CD4-positive, alpha-beta T cell treated with Interleukin-10 for 1 hour (primary cell): ENCODE measurements around the gene MAP3K13.
"Not testable (repeated sequence)": the region's sequence is repeated elsewhere in the genome, so short reads cannot be mapped to it uniquely, and the experiment has no call there.

Experiments
- DNase-seq: peaks from one replicate; pipeline ENCODE4 v3.0.0-alpha.2; 2020

The MAP3K13 gene

DNA sequence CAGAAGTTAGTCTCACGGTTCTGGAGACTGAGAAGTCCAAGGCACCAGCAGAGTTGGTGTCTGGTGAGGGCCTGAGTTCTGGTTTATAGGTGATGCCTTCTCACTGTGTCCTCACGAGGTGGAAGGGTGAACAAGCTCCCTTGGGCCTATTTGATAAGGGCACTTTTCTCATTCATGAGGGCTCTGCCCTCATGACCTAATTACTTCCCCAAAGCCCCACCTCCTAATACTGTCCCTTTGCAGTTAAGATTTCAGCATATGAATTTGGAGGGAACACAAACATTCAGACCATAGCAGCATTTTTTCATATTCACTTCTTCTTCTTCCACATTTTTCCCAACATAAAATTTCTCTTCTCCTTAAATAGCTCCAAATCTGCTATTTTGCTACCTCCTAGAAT lies 94.4 kb downstream of the MAP3K13 start:
- DNase-seq, result no peak

DNA sequence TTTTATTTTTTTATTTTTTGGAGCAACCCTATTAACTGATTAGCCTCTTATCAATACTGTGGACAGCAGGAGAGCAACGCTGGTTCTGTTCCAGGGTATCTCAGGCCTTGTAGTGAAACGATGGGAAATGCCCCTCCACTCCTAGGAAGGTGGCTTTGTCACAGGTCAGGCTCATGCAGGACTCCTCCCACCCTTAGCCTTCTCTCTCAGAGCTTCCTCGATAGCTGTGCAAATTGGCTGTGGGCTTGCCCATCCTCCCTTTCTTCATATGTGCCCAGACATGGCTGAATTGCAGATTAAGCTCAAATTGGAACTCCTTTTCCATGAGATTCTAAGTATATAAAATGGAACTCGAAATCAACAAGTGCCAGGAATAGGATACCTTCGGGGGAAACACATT lies 97.4 kb downstream of the MAP3K13 start:
- DNase-seq, result no peak

DNA sequence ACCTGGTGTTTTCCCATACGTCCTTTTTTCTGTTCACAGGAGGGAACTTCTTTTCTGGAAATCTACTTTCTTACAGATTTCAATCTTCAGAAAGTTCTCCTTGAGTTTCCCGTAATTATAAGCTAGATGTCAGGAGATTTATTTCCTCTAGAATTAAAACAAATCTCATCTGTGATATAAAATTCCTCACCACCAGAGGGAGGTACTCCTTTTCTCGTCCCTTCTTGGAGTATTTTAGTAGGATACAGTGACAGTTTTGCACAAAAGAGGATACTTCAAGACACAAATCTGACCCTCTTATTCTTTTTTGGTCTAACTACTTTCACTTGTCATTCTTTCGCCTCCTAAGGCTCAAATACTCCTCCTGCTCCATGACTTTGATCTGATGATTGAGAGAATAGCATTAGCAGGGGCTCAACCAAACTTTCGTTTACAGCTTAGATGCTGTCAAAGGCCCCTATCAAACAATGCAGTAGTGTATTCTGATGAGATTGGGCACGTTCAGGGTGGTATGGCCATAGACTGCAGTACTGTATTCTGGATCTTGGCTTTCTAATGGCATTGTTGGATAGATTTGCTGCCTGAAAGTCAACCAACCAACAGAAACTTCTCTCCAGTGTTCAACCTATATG lies 97.9 kb downstream of the MAP3K13 start:
- DNase-seq, result no peak

DNA sequence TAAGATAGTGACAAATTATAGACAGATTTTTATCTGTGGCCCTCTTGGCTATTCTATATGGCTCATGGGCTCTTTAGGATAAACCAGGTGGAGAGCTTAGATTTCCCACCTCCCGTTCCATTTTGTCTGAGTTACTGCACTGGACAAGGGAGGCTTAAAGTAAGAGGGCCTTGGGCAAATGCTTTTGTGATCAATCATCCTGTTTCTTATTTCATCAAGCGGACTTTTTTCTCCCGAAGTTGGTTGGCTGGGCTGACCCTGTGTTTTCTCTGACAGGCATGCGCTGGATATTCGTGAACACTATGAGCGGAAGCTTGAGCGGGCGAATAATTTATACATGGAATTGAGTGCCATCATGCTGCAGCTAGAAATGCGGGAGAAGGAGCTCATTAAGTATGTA lies 102.5 kb downstream of the MAP3K13 start:
- DNase-seq, result no peak

DNA sequence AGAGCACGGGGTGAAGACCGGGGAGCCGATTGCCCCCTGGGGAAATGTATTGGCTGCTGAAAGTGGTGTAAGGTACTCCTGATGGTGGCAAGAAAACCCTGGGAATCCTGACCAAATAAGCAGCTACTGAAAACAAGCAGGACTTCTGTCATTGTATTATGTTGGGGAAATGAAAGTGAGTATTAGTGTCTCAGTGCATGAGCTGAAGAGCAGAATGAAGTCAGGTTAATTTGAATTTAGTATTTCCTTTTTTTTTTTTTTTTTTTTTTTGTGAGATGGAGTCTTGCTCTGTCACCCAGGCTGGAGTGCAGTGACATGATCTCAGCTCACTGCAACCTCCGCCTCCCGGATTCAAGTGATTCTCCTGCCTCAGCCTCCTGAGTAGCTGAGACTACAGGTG lies 103.2 kb downstream of the MAP3K13 start:
- not testable (repeated sequence) for DNase-seq

DNA sequence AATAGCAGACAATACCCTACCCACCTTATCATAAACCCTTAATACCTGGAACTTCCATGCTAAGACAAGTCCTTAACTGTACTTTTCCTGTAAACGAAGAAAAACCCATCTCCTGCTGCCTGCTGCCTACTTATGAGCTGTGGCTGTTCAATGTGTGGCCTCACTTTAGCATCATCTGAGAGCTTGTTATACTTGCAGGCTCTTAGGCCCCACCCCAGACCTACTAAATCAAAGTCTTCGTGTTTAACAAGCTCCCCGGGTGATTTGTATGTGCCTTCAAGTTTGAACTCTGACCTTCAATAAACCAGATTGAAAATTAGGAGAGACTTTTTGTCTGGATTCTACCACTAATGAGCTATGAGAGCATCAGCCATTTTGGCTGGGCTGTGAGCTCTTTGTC lies 106.6 kb downstream of the MAP3K13 start:
- no peak for DNase-seq

DNA sequence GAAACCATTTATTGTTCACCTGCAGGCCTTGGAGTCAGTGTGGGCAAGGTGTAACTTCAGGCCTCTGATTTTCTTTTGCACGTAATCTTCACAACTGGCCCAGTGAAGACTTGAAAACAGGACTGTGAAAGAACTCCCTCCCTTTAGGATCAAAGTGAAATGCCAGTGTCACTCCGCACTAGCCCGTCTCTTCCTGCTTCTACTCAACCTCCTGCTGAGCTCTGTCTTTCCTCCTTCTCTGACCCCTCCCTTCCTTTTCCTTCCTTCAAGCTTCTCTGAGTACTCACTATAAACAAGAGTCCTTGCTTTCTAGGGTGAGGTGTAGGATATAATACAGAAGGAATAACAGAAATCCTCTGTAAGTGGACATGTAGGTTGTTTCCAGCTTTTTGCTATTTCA lies 107.4 kb downstream of the MAP3K13 start:
- DNase-seq, result no peak

DNA sequence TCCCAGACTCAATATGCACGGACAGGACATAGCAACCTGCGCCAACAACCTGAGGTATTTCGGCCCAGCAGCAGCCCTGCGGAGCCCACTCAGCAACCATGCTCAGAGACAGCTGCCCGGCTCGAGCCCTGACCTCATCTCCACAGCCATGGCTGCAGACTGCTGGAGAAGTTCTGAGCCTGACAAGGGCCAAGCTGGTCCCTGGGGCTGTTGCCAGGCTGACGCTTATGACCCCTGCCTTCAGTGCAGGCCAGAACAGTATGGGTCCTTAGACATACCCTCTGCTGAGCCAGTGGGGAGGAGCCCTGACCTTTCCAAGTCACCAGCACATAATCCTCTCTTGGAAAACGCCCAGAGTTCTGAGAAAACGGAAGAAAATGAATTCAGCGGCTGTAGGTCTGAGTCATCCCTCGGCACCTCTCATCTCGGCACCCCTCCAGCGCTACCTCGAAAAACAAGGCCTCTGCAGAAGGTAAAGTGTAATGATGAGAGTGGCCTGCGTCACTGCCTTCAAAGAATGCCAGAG lies 110.4 kb downstream of the MAP3K13 start:
- no peak for DNase-seq

DNA sequence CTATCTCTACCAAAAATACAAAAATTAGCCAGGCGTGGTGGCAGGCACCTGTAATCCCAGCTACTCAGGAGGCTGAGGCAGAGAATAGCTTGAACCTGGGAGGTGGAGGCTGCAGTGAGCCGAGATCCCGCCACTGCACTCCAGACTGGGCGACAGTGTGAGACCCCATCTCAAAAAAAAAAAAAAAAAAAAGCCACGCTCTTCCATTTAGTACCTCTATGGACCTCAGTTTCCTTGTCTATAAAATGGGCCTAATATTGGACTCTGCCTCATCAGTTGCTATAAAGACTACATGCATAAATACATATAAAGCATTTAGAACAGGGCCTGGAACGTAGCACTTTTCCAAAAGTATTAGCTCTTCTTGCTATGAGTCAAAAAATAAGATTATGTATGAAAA lies 112.0 kb downstream of the MAP3K13 start:
- not testable (repeated sequence) for DNase-seq

DNA sequence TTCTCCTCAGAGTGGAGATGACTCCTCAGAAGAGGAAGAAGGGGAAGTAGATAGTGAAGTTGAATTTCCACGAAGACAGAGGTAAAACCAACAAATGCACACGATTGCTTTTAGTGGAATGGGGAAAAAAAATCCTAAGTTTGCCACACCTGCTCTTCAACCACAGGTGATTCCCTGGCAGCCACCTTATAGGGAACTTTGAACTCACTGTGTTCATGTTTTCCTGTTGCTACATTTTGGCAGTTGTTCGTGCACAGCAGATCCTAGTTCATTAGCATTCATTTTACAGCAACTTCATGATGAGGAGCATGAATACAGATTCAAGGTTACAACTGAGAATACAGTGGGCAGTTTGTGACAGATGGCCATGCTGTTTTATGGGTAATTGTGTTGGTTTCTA lies 114.4 kb downstream of the MAP3K13 start:
- no peak for DNase-seq

DNA sequence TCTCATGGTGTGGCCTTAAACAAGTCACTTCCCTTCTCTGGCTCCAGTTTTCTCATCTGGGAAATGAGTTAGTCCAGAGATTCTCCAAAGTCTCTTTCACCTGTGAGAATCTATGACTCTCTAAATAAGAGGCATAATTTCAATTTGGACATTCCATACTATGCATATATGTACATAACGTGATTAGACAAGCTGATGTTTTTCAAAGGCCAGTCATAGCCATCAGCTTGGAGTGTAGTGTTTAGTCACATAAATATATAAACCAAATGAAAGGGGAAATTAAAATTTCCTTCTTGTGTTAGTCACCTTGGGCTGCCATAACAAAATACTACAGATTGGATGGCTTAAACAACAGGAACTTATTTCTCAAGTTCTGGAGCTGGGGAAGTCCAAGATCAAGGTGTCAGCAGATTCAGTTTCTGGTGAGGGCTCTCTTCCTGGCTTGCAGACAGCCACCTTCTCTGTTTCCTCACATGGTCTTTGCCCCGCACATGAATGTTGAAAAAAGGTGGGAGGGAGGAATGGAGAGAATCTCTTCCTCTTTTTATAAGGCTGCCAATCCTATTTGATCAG lies 116.5 kb downstream of the MAP3K13 start:
- no peak for DNase-seq

DNA sequence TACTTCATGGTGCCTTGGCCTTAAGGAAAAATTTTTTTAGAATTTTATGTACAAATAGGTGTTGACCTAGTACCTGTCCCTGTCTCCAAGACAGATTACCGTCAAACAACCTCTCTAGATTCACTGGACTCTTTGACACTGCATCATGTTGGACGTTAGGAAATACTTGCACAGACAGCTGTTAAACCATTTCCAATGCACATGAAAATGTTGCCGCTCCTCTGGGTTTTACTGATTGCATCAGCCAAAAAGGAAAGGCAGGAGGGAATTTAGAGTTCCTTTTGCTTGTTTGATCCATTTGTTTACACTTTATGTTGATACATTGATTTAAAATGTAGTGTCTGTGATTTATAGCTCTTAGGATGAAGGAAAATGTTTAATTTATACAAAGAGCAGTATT lies 121.4 kb downstream of the MAP3K13 start:
- no peak for DNase-seq

DNA sequence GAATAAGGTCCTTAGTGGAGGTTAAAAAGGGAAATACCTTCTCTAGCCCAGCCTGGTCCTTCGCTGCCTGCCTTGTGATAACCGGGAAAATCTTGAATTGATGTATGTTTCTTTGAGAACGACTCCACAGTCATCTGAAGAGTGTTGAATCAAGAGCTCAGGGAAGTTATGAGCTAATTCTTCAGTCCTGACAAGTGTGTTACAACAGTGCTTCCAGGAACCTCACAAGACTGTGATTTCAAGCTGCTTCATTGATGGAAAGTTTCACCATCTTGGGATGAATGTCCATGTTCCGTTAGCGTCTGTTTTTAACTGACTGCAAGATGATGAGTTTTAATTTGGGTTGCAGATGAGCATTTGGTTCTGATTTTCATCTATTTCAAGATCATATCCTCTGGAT lies 123.5 kb downstream of the MAP3K13 start:
- no peak for DNase-seq

DNA sequence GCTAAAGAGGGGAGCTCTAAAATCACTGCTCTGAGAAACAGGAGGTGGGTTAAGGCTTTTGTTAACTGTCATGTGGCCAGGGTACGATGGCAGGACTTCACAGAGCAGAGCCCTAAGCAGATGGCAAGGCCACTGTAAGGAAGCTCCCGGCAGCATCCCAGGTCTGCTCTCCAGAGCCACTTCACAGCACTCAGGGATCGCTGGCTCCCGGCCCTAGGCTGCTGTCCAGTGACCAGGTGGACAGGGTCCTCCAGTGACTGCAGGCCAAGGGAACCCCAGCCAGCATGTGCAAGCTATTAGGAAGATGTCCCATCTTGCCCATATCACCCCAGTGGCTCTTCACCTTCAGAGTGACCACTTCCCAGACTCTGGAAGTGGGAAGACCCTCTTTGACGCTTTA lies 125.5 kb downstream of the MAP3K13 start:
- no peak for DNase-seq

DNA sequence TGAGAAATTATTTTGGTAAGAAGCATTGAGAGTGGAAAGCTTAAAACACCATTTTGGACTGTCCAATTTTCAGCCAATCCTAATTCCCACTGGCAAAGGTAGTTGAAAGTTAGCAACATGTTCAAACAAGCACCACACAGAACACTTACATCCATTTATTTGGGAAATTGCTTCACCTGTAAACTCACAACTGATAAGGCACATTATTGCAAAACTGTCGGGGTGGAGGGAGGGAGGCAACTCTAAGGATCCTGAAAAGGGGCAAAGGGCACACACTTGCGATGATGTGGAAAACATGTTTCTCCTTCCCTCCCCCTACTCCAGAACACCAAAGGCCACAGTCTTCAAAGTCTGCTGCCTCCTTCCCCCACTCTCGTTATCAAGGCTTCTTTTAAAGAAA lies 126.5 kb downstream of the MAP3K13 start:
- DNase-seq, result no peak

DNA sequence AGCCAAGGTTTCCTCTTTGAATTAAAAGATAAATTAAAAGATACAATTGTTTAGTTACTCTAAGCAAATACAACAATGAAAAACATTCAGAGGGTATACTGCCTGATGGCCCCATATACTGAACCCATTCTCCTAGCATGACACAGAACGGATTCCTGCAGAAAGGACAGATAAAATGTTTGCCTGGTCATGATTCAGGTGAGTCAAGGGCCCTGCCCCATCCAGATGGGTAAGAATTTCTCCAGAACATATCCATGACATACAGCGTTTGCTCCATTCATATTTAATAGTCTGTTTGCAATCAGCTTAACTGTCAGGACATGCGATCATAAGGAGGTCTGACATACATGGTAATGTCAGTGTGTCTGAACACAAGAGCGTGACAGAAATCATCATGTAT lies 127.3 kb downstream of the MAP3K13 start:
- DNase-seq, result no peak

DNA sequence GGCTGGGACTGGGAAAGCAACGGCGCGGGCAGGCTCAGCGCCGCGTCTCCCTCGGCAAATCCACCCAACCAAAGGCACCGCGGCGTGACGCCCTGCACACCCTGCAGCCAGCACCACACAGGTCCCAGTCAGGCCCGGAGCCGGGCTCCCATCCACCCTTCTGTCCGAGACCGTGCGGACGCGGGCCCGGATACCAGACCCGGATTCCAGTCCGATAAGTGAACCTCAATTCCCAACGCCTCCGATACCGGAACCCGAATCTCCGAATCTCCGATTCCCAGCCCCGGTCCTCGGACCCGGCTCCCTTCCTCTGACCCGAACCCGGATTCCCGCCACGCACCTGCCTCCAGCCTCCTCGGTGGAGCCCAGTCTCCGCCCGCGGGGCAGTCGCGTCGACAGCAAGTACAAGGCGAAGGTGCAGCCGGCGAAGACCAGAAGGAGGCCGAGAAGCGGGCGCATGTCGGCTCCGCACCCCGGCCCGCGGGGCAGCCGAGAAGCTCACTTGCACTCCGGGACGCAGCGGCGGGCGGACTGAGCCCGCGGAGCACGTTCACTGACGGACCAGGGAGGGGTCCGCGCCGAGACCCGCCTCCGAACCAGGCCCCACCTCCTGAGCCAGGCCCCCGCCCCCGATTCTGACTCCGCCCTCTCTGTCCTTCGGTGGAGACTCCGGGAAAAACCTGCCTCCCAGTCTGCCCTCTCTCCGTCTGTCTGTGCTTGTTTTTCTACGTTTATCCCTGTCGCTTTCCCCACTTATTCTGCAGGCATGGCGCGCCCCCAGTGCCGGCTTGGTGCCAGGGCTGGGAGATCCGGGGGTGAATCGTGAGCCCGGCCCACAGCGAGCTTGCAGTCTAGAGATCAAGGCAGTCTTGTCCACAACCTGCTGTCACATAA lies 135.8 kb downstream of the MAP3K13 start, which contains the start of gene TMEM41A:
Gene TMEM41A (minus strand): TSS at position 533 of the 894 bp plus-strand sequence. CDS start 74 bp downstream, at position 459.
- DNase-seq, result peak; percentile 90

DNA sequence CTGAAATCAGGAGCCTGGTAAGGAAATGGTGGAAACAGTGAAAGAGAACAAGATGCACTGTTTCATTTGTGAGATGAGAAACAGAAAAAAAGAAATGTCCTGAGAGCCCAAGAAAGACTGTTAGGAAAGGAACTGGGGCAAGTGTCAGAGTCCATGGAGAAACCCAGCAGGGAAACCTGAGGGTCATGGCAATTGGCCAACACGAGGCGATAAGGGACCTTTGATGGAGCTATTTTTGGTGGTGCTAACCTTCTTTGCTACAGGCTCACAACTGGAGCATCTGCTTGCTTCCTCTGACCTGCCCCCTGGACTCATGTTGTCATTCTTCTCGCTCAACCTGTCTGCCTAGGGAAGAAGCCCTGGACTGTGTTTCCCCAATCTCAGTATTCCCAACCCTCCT lies 140.1 kb downstream of the MAP3K13 start:
- no peak for DNase-seq

DNA sequence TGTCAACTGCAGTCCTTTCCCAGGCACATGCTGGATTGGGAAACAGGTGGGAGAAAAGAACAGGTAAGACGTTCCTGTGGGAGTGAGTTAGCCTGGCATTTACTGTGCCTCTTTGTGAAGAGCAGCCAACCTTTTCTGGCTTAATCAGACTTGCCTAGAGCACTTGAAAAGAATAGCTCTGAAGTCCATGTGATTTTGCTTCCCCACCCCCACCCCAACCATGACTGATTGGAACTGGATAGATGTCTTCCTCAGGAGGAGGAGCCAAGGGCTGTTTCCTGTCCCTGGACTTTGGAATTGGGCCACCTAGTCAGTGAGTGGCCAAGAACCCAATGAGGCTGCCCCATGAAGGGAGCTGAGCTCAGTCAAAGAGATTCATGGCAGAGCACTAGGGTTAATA lies 140.6 kb downstream of the MAP3K13 start:
- DNase-seq, result no peak

DNA sequence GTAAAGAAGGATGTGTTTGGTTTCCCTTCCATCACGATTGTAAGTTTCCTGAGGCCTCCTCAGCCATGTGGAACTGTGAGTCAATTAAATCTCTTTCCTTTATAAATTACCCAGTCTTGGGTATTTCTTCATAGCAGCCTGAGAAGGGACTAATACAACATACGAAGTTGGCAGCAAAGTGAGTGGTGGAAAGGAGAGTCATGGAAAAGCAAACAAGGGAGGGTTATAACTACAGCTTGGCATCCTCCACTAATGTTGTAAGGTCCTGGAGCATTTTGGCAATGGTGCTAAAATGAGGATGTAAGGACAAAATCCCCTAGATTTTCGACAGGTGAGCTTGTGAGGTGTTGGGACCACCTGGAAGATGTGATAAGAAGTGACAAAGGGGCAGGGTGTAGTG lies 141.7 kb downstream of the MAP3K13 start:
- DNase-seq, result no peak

DNA sequence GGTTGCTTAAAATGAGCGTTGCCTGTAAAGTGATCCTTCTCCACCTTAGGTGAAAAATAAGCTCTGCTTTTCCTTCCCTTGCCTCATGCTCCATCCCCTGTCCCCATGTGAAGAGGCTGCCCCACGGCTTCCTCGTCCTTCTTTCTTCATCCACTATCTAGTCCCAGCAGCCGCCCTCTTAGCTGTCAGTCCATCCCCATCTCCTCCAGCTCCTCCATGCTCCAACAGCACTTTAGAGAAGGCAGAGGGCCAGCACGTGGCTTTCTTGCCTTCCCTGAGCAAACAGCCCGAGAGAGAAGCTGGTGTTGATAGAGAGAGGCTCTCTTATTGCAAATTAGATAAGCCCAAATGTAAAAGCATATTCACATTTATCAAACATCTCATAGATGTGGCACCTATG lies 144.9 kb downstream of the MAP3K13 start:
- no peak for DNase-seq

DNA sequence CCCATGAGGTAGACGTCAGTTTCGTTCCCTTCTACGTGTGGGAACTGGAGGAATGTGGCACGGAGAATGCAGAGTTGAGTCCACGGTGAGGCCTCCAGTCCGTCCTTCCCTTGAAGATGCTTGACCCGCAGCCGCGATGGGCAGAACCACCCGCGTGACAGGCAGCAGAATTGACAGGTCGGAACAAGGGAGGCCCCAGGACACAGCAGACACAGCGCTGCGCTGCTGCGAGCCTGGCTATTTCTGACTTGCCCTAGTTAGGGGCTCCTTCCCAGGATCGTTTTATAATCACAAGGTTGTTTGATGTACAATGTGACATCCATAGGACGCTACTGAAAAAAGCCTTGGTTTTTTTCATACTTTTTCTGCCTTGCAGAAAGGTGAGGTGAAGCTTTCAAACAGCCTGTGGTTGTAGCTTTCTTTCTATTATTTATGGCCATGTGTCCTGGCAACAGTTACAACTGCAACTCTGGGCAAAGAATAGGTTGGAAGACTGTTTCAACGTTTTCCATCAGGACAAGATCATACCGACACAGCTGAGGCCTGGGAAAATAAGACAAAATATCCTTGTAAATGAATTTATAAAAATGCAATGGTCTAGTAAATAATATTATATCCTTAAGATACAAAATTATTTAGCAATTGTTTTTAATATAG lies 145.5 kb downstream of the MAP3K13 start:
- DNase-seq, result no peak

DNA sequence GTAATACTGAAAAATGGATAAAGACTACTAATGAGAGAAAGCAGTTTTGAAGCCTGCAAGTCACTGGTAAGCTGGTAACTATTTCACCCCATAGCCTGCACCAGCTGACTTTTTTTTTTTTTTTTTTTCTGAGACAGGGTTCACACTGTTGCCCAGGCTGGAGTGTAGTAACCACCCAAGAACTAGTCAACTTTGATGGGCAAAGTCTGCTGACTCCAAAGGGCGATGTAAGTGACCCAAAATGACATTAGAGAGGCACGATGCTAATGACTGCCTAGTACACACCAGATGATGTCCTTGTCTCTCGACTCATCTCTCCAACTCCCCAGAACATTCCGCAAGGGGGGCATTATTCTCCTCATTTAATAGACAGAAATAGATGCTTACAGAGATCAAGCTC lies 148.8 kb downstream of the MAP3K13 start:
- DNase-seq, result no peak
